Ascending aorta (tissue), 2 donors: ENCODE results near the gene OMP. TPM values are rescaled to one million over a fixed set of nuclear protein-coding genes. Genes with fewer than 3 reads are reported as not detected.

Source experiments
- DNase-seq, 2 donors: peaks; one replicate each; pipeline ENCODE4 v3.0.0-alpha.2; 2019; ENCODE audit warnings: low spot score in 2 of 2
- H3K27ac ChIP-seq, 2 donors: fragments of 200-600 bp; sonication (generic); one replicate each; pipeline ENCODE4 v1.5.1; 2016 to 2017; ENCODE audit warnings: mild to moderate bottlenecking in 1 of 2
- H3K27me3 ChIP-seq: fragments of 200-600 bp; sonication (generic); one replicate; pipeline ENCODE4 v1.5.1; 2017
- H3K36me3 ChIP-seq, 2 donors: fragments of 200-600 bp; sonication (generic); one replicate each; pipeline ENCODE4 v1.5.1; 2016
- H3K4me1 ChIP-seq, 2 donors: fragments of 200-600 bp; sonication (generic); one replicate each; pipeline ENCODE4 v1.5.1; 2016 to 2017; ENCODE audit warnings: mild to moderate bottlenecking in 1 of 2
- H3K4me3 ChIP-seq, 2 donors: fragments of 200-600 bp; sonication (generic); one replicate each; pipeline ENCODE4 v1.5.1; 2016 to 2017; ENCODE audit warnings: mild to moderate bottlenecking in 1 of 2
- H3K9me3 ChIP-seq, 2 donors: fragments of 200-600 bp; sonication (generic); one replicate each; pipeline ENCODE4 v1.5.1; 2016
- intact Hi-C: fragments of 100-400 bp; cut with DNase I; formaldehyde crosslinking; loops from one replicate; pipeline ENCODE4 v1.15.1; 2023
- total RNA-seq: library from RNA; depleted of rRNA; stranded (reverse); fragments of >200 nt; gene quantifications from one replicate; pipeline ENCODE4 v1.1.0, GENCODE V29; 2016
- TF ChIP-seq, protein P1 (sequence below), 3 experiments: fragments of 200-600 bp in 2 of 3; fragments of 450-650 bp in 1 of 3; sonication (generic) in 2 of 3; IDR thresholded peaks; one replicate each; pipeline ENCODE4 v1.5.1; 2016 to 2019; ENCODE audit warnings: antibody characterized with exemption in 3 of 3, mild to moderate bottlenecking in 1 of 3, moderate library complexity in 1 of 3

Gene OMP
- total RNA-seq, 1 donor from 2014 or later, result not detected

GRCh38 chr11:77073328-77074001, 29.2 kb upstream of the OMP start:
- intact Hi-C loops, result loop anchor here (1.0 kb wide), 2 partner anchors 8 to 26 kb away; no protein-coding TSS in a partner anchor
- TF ChIP-seq, protein P1, sequence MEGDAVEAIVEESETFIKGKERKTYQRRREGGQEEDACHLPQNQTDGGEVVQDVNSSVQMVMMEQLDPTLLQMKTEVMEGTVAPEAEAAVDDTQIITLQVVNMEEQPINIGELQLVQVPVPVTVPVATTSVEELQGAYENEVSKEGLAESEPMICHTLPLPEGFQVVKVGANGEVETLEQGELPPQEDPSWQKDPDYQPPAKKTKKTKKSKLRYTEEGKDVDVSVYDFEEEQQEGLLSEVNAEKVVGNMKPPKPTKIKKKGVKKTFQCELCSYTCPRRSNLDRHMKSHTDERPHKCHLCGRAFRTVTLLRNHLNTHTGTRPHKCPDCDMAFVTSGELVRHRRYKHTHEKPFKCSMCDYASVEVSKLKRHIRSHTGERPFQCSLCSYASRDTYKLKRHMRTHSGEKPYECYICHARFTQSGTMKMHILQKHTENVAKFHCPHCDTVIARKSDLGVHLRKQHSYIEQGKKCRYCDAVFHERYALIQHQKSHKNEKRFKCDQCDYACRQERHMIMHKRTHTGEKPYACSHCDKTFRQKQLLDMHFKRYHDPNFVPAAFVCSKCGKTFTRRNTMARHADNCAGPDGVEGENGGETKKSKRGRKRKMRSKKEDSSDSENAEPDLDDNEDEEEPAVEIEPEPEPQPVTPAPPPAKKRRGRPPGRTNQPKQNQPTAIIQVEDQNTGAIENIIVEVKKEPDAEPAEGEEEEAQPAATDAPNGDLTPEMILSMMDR (IDR thresholded peaks at IDR 0.05), result peak; percentile 44 to 67 (median 48)
- H3K27ac ChIP-seq, result peak overlapping the region; percentile 89 to 96
- DNase-seq, result peak; percentile 80 to 95
- no peaks in the 10 kb centered on the region for H3K9me3 ChIP-seq
- peak overlapping the region in 1 of 2 donors; percentile 9 for H3K4me3 ChIP-seq
- H3K4me1 ChIP-seq, result peaks cover 20 to 43% of the 10 kb centered on the region in 2 donors
- H3K27me3 ChIP-seq, result no peaks in the 10 kb centered on the region
- no peaks in the 10 kb centered on the region for H3K36me3 ChIP-seq

GRCh38 chr11:77074205-77074604, 28.4 kb upstream of the OMP start:
- Histone ChIP-seq H3K27ac (peak overlapping the region; percentile 89 to 96), H3K27me3 (no peaks in the 10 kb centered on the region), H3K4me1 (peaks cover 20 to 39% of the 10 kb centered on the region in 2 donors), H3K9me3 (no peaks in the 10 kb centered on the region), H3K4me3 (no peak overlapping the region), H3K36me3 (no peaks in the 10 kb centered on the region)
- DNase-seq, result peak in 1 of 2 donors; percentile 64
- TF ChIP-seq, protein P1 (IDR thresholded peaks at IDR 0.05), result no peak
- intact Hi-C loops, result loop anchor here (1.0 kb wide), 1 partner anchor 9 kb away; no protein-coding TSS in a partner anchor

- intact Hi-C loops, result loop anchor here (1.0 kb wide), 1 partner anchor 9 kb away; no protein-coding TSS in a partner anchor
- TF ChIP-seq, protein P1 (IDR thresholded peaks at IDR 0.05), result no peak
Measured at GRCh38 chr11:77074626-77075221, 27.9 kb upstream of the OMP start.

DNA sequence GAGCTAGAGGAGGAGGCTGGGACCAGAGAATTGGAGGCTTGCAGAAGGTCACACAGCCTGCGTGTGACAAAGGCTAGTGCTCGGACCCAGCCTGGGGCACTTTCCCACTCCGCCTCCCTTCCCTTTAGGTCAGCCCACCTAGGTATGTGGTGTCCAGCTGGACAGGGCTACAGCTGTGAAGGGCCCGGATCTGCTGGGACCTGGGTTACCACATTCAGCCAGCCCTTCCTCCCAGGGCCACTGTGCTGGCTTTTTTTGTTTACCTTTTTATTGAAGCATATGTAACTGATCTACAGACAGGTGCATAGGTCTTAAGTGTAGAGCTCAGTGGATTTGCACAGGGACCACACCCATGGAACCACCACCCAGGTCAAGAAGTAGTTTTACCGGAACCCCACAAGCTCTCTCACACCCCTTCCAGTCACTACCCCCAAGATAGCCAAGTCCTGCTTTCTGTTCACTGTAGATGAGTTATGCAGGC, 27.2 kb upstream of the OMP start:
- no peaks in the 10 kb centered on the region for H3K36me3 ChIP-seq
- no peaks in the 10 kb centered on the region for H3K9me3 ChIP-seq
- peak overlapping the region; percentile 89 to 96 for H3K27ac ChIP-seq
- intact Hi-C loops, result no loop called here
- H3K4me3 ChIP-seq, result no peak overlapping the region
- peak in 1 of 2 donors; percentile 42 for DNase-seq
- H3K4me1 ChIP-seq, result peaks cover 20 to 38% of the 10 kb centered on the region in 2 donors
- TF ChIP-seq, protein P1 (IDR thresholded peaks at IDR 0.05), result no peak
- no peaks in the 10 kb centered on the region for H3K27me3 ChIP-seq

More at GRCh38 chr11:77074626-77075221, 27.9 kb upstream of the OMP start:
- no peak for DNase-seq
- Histone ChIP-seq H3K4me1 (peaks cover 20 to 38% of the 10 kb centered on the region in 2 donors), H3K27me3 (no peaks in the 10 kb centered on the region), H3K36me3 (no peaks in the 10 kb centered on the region), H3K9me3 (no peaks in the 10 kb centered on the region), H3K4me3 (no peak overlapping the region), H3K27ac (peak overlapping the region; percentile 89 to 96)

DNA sequence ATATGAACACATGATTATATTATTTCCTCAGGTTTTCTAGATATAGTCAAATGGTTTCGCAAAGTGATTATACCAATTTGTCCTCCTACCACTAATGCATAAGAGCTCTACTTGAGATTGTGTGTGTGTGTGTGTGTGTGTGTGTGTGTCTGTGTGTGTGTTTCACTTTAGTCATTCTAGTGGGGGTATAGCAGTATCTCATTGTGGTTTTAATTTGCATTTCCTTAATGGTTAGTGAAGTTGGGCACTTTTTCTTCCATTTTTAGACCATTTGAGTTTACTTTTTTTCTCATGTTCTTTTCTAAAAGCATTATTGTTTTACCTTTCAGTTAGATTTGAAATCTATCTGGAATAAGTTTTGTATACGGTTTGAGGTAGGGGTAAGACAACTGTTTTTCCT, 23.0 kb upstream of the OMP start:
- peaks cover 6 to 16% of the 10 kb centered on the region in 2 donors for H3K4me1 ChIP-seq

More for the DNA sequence above, 23.0 kb upstream of the OMP start:
- no peaks in the 10 kb centered on the region for H3K27me3 ChIP-seq
- TF ChIP-seq, protein P1 (IDR thresholded peaks at IDR 0.05), result no peak
- no peak overlapping the region for H3K27ac ChIP-seq
- no peak overlapping the region for H3K4me3 ChIP-seq
- intact Hi-C loops, result loop anchor here (2.0 kb wide), 1 partner anchor 25 kb away; no protein-coding TSS in a partner anchor
- DNase-seq, result no peak
- no peaks in the 10 kb centered on the region for H3K9me3 ChIP-seq
- no peaks in the 10 kb centered on the region for H3K36me3 ChIP-seq
